NCI-H1092 (cell line): ENCODE data around the gene ITGA2.

ENCODE experiments used
- DNase-seq: peaks from one replicate; lab custom pipeline; 2025; lab: John Stamatoyannopoulos, UW

ITGA2 gene

GRCh38 chr5:53017794-53018391 is 28.7 kb downstream of the ITGA2 start:
- DNase-seq = no peak

DNA sequence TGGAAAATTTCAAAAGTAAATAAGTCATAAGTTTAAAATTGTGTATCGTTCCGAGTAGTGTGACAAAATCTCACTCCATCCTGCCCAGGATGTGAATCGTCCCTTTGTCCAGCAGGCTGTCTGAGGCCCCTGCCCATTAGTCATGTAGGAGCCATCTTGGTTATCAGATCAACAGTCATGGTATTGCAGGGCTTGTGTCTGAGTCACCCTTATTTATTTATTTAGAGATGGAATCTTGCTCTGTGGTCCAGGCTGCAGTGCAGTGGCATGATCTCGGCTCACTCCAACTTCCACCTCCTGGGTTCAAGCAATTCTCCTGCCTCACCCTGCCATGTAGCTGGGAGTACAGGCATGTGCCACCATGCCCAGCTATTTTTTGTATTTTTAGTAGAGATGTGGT is 30.2 kb downstream of the ITGA2 start:
- DNase-seq = no peak

DNA sequence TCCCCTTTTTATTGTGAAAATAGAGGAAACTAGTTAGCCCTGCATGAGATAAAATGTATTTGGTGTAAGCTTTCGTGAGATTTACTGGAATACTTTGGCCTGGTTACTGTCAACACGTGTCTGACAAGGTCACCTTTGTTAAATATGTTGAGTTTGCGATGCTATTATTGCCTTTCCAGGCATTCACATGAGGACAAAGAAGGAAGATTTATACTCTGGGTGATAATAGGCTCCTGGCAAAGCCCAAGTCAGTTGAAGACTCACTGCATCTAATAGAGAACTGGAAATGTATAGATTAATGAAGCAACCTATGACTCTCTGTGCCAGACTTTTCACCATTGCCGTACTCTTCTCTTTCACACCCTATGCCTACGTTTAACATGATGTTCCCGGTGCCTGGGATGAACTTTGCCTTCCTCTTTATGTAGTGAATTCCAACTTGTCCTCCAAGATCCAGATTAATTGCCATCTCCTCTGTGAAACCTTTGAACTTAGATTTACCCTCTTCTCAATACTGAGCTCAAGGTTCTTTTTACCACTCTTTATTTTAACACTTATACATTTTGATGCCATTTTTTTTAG is 33.9 kb downstream of the ITGA2 start:
- DNase-seq = no peak

GRCh38 chr5:53023969-53024368 is 34.8 kb downstream of the ITGA2 start:
- DNase-seq = no peak

DNA sequence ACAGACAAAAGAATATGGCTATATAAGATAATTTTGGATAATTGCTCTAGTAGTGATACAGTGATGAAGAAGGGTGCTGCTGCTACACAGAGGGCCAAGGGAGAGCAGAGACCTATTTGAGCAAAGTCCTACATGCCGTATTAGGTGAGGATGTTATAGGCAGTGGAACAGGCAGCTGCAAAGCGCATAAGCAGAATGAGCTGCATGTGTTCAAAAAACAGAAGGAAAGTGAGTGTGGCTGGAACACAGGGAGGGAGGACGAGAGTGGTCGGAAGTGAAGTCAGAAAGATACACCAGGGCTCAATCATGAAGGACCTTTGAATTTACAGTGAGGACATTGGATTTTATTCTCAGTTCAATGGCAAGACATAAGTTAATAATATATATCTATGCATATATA is 35.4 kb downstream of the ITGA2 start:
- no peak for DNase-seq

GRCh38 chr5:53025487-53025886 is 36.3 kb downstream of the ITGA2 start:
- no peak for DNase-seq

GRCh38 chr5:53027913-53028312 is 38.8 kb downstream of the ITGA2 start:
- DNase-seq = no peak

- no peak for DNase-seq
Measured at GRCh38 chr5:53029608-53030007, 40.5 kb downstream of the ITGA2 start.

DNA sequence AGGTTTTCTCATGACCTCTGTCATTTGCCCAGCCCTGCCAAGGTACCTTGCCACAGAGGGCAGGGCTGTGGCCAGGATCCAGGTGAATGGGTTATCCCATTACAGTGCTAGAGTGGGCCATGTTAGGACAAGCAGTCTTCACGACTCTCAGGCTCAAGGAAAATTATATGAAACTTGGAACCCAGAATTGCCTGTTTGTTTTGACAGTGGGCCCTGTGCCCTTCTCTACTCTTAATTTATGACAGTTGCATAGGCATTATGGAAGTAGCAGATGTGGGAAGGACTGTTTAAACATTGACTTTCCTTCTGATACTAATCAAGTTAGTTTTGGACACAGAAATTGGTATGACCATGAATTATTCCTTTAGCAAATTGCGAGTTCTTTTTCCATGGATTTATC is 41.7 kb downstream of the ITGA2 start:
- DNase-seq = no peak

- DNase-seq = no peak
Measured at GRCh38 chr5:53031695-53032096, 42.5 kb downstream of the ITGA2 start.

GRCh38 chr5:53032188-53032587 is 43.0 kb downstream of the ITGA2 start:
- no peak for DNase-seq

DNA sequence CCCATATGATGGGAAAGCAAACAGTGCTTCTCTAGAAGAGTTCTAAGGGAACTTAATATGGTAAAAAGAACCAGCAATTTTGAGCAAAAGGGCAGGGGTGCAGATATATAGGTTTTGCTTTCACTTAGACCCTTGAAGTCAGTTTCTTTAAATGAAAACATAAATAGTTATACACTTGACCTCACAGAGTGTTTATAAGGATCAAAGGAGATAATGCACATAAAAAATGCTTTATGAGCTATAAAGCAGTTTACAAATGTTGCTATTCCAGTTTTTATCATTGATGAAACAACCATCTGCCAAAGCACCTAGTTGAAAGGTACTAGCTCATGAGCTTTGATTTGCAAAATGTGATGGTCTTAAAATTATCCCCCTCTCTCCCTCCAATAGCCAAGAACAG is 45.7 kb downstream of the ITGA2 start:
- DNase-seq = no peak

GRCh38 chr5:53035868-53036381 is 46.8 kb downstream of the ITGA2 start:
- no peak for DNase-seq

- no peak for DNase-seq
Measured at GRCh38 chr5:53037141-53037859, 48.1 kb downstream of the ITGA2 start.

DNA sequence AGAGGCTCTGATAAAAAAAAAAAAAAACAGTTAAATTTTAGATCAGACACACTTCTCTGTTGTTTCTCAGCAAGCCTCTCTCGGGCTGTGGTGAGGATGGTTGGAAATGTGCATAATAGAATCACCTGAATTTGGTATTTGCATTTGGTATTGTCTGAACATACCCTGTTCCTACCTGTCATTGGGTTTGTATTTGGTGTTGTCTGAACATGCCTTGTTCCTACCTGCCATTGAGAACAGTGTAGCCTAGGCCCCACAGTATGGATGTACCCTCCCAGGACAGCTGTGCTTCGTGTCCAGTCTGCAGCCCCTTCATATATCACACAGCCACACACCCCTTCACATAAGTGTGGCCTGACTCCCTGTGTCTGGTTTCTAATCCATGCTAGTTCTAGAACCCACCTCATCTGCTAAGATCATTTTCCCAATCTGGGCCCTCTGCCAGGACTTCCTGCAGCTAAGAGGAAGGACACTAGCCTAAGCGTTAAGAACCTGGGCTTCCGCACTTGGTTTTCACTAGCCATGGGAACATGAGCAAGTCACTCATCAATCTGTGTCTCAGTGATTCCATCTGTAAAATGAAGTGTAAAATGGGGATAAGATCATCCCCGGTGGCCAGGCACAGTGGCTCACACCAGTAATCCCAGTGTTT is 49.2 kb downstream of the ITGA2 start:
- no peak for DNase-seq

- DNase-seq = no peak
Measured at GRCh38 chr5:53039855-53040254, 50.7 kb downstream of the ITGA2 start.

DNA sequence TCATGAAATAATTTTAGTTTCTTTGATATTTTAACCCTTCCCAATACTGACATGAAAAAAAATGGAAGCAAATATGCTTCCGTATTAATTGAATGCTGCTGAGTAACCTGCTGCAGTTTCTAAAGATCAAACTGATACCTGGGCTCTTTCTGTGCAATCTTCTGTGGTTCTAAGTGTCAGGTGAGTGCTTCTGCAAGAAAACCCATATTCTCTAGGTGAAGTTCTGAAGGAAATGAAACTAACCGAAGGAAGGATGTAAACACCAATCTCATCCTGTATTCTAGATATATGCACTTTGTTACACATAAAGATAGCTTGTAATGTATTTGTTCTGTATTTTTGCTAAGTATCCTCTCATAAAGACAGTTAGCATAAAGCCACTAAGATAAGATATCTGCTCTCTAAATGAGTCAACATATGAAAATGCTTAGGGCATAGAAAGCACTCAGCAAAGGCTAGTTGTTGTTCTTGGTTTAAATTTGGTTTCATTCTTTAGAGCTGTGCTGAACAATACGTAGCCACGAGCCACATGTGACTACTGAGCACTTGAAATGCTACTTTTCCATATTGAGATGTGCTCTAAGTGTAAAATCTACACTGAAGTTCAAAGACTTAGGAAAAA is 52.0 kb downstream of the ITGA2 start:
- no peak for DNase-seq

DNA sequence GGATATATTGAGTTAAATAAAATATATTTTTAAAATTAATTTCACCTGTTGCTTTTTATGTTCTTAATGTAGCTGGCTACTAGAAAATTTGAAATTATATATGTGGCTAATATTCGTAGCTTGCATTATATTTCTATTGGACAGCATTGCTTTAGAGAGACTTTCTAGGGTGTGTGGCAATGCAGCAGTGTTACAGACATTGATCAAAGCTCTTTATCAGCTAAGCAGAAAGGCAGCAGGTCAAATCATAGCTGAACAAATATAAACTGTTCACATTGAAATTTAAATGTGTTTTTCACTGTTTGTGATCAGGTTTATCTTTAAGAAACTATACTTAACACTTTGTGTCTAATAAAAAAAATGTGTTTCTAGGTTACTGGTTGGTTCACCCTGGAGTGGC is 52.6 kb downstream of the ITGA2 start:
- DNase-seq = no peak

DNA sequence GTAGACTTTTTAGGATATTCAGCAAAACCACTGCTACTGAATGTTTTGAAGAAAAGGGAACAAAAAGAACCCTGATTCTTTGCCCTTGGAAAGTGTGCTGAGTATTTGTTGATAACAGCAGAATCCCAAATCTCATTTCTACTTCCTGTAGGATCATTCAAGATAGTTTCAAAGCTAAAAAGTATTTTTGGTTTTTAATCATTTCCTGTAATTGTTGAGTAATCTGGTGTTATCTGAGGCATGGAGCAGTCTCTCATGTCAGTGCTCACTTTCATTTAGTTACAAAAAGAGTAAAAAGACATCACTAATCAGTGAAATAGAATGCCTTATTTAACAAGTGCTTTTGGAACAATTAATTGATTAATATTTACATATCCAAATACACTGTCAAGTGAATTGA is 56.1 kb downstream of the ITGA2 start:
- DNase-seq = no peak

GRCh38 chr5:53048248-53048647 is 59.1 kb downstream of the ITGA2 start:
- DNase-seq = no peak

- no peak for DNase-seq
Measured at GRCh38 chr5:53052499-53052898, 63.3 kb downstream of the ITGA2 start.

DNA sequence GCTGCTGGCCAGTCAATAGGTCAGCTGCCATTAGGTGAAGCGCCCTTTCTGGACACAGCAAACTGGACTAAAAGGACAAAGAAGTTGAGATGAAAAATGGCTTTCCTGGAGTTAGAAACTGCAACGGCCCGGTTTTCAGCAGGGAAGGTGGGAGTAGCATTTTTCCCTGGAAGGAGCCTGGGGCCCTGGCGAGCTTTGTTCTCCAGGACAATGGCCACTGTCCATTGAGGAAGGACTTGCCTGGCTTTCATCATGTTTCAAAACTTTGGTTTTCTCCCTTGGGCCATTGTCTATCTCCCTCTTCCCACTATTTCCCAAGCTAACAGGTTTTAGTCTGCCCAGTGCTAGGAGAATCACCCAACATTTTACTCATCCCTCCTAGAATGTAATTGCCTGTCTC is 64.2 kb downstream of the ITGA2 start:
- no peak for DNase-seq

DNA sequence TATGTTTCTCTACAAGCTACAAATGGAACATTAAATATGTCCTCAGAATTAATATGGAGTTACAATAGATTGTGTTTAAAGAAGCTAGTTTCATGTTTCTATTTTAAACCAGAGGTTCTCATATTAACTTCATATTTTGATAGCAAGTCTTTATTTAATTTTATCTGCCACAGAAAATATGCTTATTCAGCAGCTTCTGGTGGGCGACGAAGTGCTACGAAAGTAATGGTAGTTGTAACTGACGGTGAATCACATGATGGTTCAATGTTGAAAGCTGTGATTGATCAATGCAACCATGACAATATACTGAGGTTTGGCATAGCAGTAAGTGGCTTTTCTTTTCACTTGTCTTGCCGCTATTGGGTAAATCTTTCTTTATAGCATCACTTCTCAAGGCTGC is 66.2 kb downstream of the ITGA2 start:
- DNase-seq = no peak
